B cell (primary cell): Measurements from ENCODE around the gene SLCO1A2. TPM values are rescaled to one million over a fixed set of nuclear protein-coding genes. Genes with fewer than 3 reads are reported as not detected.

Experiments
- ATAC-seq: fragments of 200-7000 bp; cut with Tn5 transposase; one replicate; pipeline ENCODE4 v1.10.0; 2021; ENCODE audit warnings: low read depth, mild to moderate bottlenecking, moderate number of reproducible peaks, moderate library complexity
- CTCF ChIA-PET: fragments of 350-600 bp; sonication (Branson Sonifier 250); formaldehyde crosslinking; loops from one replicate; lab custom pipeline; 2021; ENCODE audit warnings: antibody characterized with exemption, inconsistent platforms; lab: Charles Lee
- POLR2A ChIA-PET: fragments of 350-600 bp; sonication (Branson Sonifier 250); formaldehyde crosslinking; loops from one replicate; lab custom pipeline; 2021; ENCODE audit warnings: antibody characterized with exemption; lab: Charles Lee
- DNase-seq: peaks from one replicate; pipeline ENCODE4 v3.0.0; 2013
- H2AFZ ChIP-seq: 2 replicates; pipeline ENCODE4 v1.6.1; 2012; ENCODE audit warnings: mild to moderate bottlenecking, low read depth, low read length; ENCODE audit not compliant: insufficient read depth, poor library complexity, severe bottlenecking
- H3K27ac ChIP-seq, 2 donors: 1 replicate in 1 of 2; 2 replicates in 1 of 2; pipeline ENCODE4 v1.5.1; 2012 to 2013; ENCODE audit warnings: low read length in 2 of 2, mild to moderate bottlenecking in 2 of 2, moderate library complexity in 1 of 2
- H3K27me3 ChIP-seq, 4 experiments: fragments of 200-600 bp in 1 of 4; sonication (generic) in 1 of 4; replicated peaks in 1 of 4; 1 replicate in 2 of 4; 2 replicates in 2 of 4; pipeline versions ENCODE4 v1.6.1 to v1.7.0; 2013 to 2016; ENCODE audit warnings: low read length in 3 of 4, mild to moderate bottlenecking in 2 of 4, mixed read lengths in 1 of 4, moderate library complexity in 1 of 4; ENCODE audit not compliant: insufficient read depth in 4 of 4, control insufficient read depth in 3 of 4; ENCODE audit errors: control extremely low read depth in 1 of 4
- H3K36me3 ChIP-seq, 2 experiments: replicated peaks in 1 of 2; 1 replicate in 1 of 2; 2 replicates in 1 of 2; pipeline versions ENCODE4 v1.6.1 to v1.7.1; 2013; ENCODE audit warnings: low read length in 1 of 2; ENCODE audit not compliant: insufficient read depth in 2 of 2, control insufficient read depth in 1 of 2; ENCODE audit errors: control extremely low read depth in 1 of 2, extremely low read depth in 1 of 2
- H3K4me1 ChIP-seq, 2 donors: fragments of 200-600 bp in 1 of 2; sonication (generic) in 1 of 2; 1 replicate in 1 of 2; 2 replicates in 1 of 2; pipeline versions ENCODE4 v1.5.1 to v1.6.1; 2013 to 2017; ENCODE audit warnings: low read length in 2 of 2; ENCODE audit not compliant: control insufficient read depth in 2 of 2, insufficient read depth in 2 of 2
- H3K4me2 ChIP-seq: replicated peaks from 2 replicates; pipeline ENCODE3; 2012; ENCODE audit warnings: mild to moderate bottlenecking, low read depth, low read length; ENCODE audit not compliant: poor library complexity, severe bottlenecking
- H3K4me3 ChIP-seq, 5 experiments: fragments of 200-600 bp in 1 of 5; sonication (generic) in 1 of 5; 1 replicate in 3 of 5; 2 replicates in 2 of 5; pipeline versions ENCODE4 v1.5.1 to v1.7.0; 2011 to 2016; ENCODE audit warnings: low read length in 4 of 5, mild to moderate bottlenecking in 4 of 5, low read depth in 2 of 5, control low read depth in 1 of 5, moderate library complexity in 1 of 5; ENCODE audit not compliant: insufficient read depth in 1 of 5; ENCODE audit errors: control extremely low read depth in 1 of 5, extremely low read depth in 1 of 5
- H3K79me2 ChIP-seq: fragments of 200-600 bp; sonication (generic); one replicate; pipeline ENCODE4 v1.6.0; 2016; ENCODE audit warnings: low read length; ENCODE audit not compliant: control insufficient read depth, insufficient read depth
- H3K9ac ChIP-seq: fragments of 200-600 bp; sonication (generic); 2 replicates; pipeline ENCODE4 v1.6.1; 2017; ENCODE audit warnings: mild to moderate bottlenecking, low read length, moderate library complexity
- H3K9me3 ChIP-seq, 3 donors: one replicate each; pipeline versions ENCODE4 v1.6.1 to v1.7.1; 2013; ENCODE audit warnings: low read length in 2 of 3; ENCODE audit not compliant: control insufficient read depth in 2 of 3, insufficient read depth in 1 of 3; ENCODE audit errors: control extremely low read depth in 1 of 3
- H4K20me1 ChIP-seq: 2 replicates; pipeline ENCODE4 v1.6.0; 2012; ENCODE audit warnings: mild to moderate bottlenecking, low read length; ENCODE audit not compliant: insufficient read depth, control insufficient read depth, poor library complexity, severe bottlenecking
- H3K27ac Mint-ChIP-seq: one replicate; pipeline ENCODE4 v1.8.0; 2021; ENCODE audit warnings: mixed read lengths
- H3K27me3 Mint-ChIP-seq: one replicate; pipeline ENCODE4 v1.8.0; 2021; ENCODE audit warnings: mixed read lengths
- H3K4me1 Mint-ChIP-seq: one replicate; pipeline ENCODE4 v1.8.0; 2021; ENCODE audit warnings: mixed read lengths
- H3K4me3 Mint-ChIP-seq: one replicate; pipeline ENCODE4 v1.8.0; 2021; ENCODE audit warnings: mixed read lengths
- H3K9me3 Mint-ChIP-seq: one replicate; pipeline ENCODE4 v1.8.0; 2022; ENCODE audit warnings: mixed read lengths; ENCODE audit not compliant: insufficient read depth
- CTCF ChIP-seq: fragments of 200-600 bp; IDR thresholded peaks from one replicate; pipeline ENCODE4 v1.8.0; 2022; ENCODE audit warnings: antibody characterized with exemption, mild to moderate bottlenecking
- EZH2 ChIP-seq: IDR thresholded peaks from 2 replicates; pipeline ENCODE4 v1.6.1; 2012; ENCODE audit warnings: borderline replicate concordance, low read depth, mild to moderate bottlenecking, moderate library complexity, low read length; ENCODE audit not compliant: insufficient read depth, poor library complexity, severe bottlenecking
- WGBS: methylation state at CpG from one replicate; pipeline ENCODE4 v1.1.5; 2013; ENCODE audit warnings: missing lambda C conversion rate; ENCODE audit not compliant: insufficient coverage; 5-methylcytosine and 5-hydroxymethylcytosine counted together
- intact Hi-C: fragments of 100-400 bp; cut with micrococcal nuclease; formaldehyde crosslinking; loops from one replicate; pipeline ENCODE4 v1.10.0; 2022
- polyA plus RNA-seq: library from polyadenylated mRNA; depleted of rRNA; stranded (reverse); fragments of >200 nt; gene quantifications from 2 replicates; pipeline ENCODE4 v1.2.3, GENCODE V29; 2012
- total RNA-seq, 2 donors: library from RNA; stranded (reverse); fragments of 120-200 nt in 1 of 2; gene quantifications; 1 replicate in 1 of 2; 2 replicates in 1 of 2; pipeline versions ENCODE4 v1.2.3 to v1.2.4, GENCODE V29; 2013 to 2022

The SLCO1A2 gene
- total and polyA plus RNA-seq, 2 donors (not counting 1 experiment from before 2014, with no cell fraction given), result not detected

- no peak overlapping the region for H2AFZ ChIP-seq
- no peaks in the 10 kb centered on the region for H3K36me3 ChIP-seq
- H3K4me2 ChIP-seq, result no peak overlapping the region
- no peaks in the 10 kb centered on the region for H3K27me3 Mint-ChIP-seq
- H3K4me1 Mint-ChIP-seq, result no peaks in the 10 kb centered on the region
- H3K27ac Mint-ChIP-seq, result no peak overlapping the region
- no peaks in the 10 kb centered on the region for H3K27me3 ChIP-seq
- POLR2A ChIA-PET, result no interaction called here
- ATAC-seq, result no peak
- no peak overlapping the region for H3K4me3 ChIP-seq
- H3K4me3 Mint-ChIP-seq, result no peak overlapping the region
- CTCF ChIA-PET, result no interaction called here
- H4K20me1 ChIP-seq, result no peaks in the 10 kb centered on the region
- no CpG with 5 or more reads among the region's 1 CpG for WGBS
- no peaks in the 10 kb centered on the region for H3K79me2 ChIP-seq
- no peak overlapping the region for H3K27ac ChIP-seq
- H3K9me3 Mint-ChIP-seq, result no peaks in the 10 kb centered on the region
- intact Hi-C loops, result no loop called here
- no peaks in the 10 kb centered on the region for H3K9me3 ChIP-seq
- no peaks in the 10 kb centered on the region for H3K4me1 ChIP-seq
- TF ChIP-seq CTCF, result no peak
- TF ChIP-seq EZH2, result no peak
- DNase-seq, result no peak
- H3K9ac ChIP-seq, result no peak overlapping the region
Measured at GRCh38 chr12:21308785-21309184, 25.9 kb downstream of the SLCO1A2 start.

GRCh38 chr12:21305661-21306060 is 29.1 kb downstream of the SLCO1A2 start:
- H3K4me1 Mint-ChIP-seq, result no peaks in the 10 kb centered on the region
- intact Hi-C loops, result no loop called here

More at GRCh38 chr12:21305661-21306060, 29.1 kb downstream of the SLCO1A2 start:
- DNase-seq (no peak), ATAC-seq (no peak)
- H3K36me3 ChIP-seq, result no peaks in the 10 kb centered on the region
- 100% methylated on average over 1 of the region's 1 CpG for WGBS
- Mint-ChIP-seq H3K4me3 (no peak overlapping the region), H3K9me3 (no peaks in the 10 kb centered on the region), H3K27ac (no peak overlapping the region), H3K27me3 (no peaks in the 10 kb centered on the region)
- H3K4me1 ChIP-seq, result no peaks in the 10 kb centered on the region
- no peak overlapping the region for H3K9ac ChIP-seq
- no peaks in the 10 kb centered on the region for H3K79me2 ChIP-seq
- POLR2A ChIA-PET, result no interaction called here
- H3K4me3 ChIP-seq, result no peak overlapping the region
- H3K4me2 ChIP-seq, result no peak overlapping the region
- CTCF ChIA-PET, result interaction anchor here (0.6 kb wide), 1 partner anchor 401 kb away, joined by 3 read pairs; no protein-coding TSS in a partner anchor
- H2AFZ ChIP-seq, result no peak overlapping the region
- no peak for TF ChIP-seq CTCF
- TF ChIP-seq EZH2, result no peak
- H3K27me3 ChIP-seq, result no peaks in the 10 kb centered on the region
- no peak overlapping the region for H3K27ac ChIP-seq
- H4K20me1 ChIP-seq, result no peaks in the 10 kb centered on the region
- no peaks in the 10 kb centered on the region for H3K9me3 ChIP-seq
